ENCODE data around the gene APC. TPM values are rescaled to one million over a fixed set of nuclear protein-coding genes. Genes with fewer than 3 reads are reported as not detected.

APC gene
- total RNA-seq, 1 experiment from 2014 or later: 40.0 TPM

GRCh38 chr5:112763165-112763564 lies 25.5 kb downstream of the APC start:
- TF ChIP-seq ZNF219 (CRISPR knock-in tag; IDR thresholded peaks at IDR 0.05; ENCODE audit: borderline replicate concordance) (no peak), ERG (CRISPR knock-in tag; IDR thresholded peaks at IDR 0.05) (no peak), MAX (CRISPR knock-in tag; IDR thresholded peaks at IDR 0.05) (no peak), ATF1 (CRISPR knock-in tag; IDR thresholded peaks at IDR 0.05) (no peak), ZNF671 (CRISPR knock-in tag; IDR thresholded peaks at IDR 0.05) (no peak), ATF3 (CRISPR knock-in tag; conservative IDR thresholded peaks at IDR 0.05) (no peak), IRF2 (CRISPR knock-in tag; IDR thresholded peaks at IDR 0.05; ENCODE audit: borderline replicate concordance, low read depth) (no peak), NFATC4 (CRISPR knock-in tag; IDR thresholded peaks at IDR 0.05) (no peak)
- CTCF ChIA-PET: interaction anchor here (0.9 kb wide), 1 partner anchor 71 kb away, joined by 3 read pairs; no protein-coding TSS in a partner anchor
- Mint-ChIP-seq H3K36me3 (peaks cover 15% of the 10 kb centered on the region), H3K27me3 (ENCODE audit: low read depth) (no peaks in the 10 kb centered on the region), H3K9me3 (no peaks in the 10 kb centered on the region), H3K4me1 (no peaks in the 10 kb centered on the region), H3K4me3 (no peak overlapping the region), H3K27ac (no peak overlapping the region)
- no peak for ATAC-seq
- DNase-seq (ENCODE audit: low spot score): no peak
- POLR2A ChIA-PET: no interaction called here

GRCh38 chr5:112772124-112772523 lies 34.4 kb downstream of the APC start:
- no peak overlapping the region for H3K27ac Mint-ChIP-seq
- H3K27me3 Mint-ChIP-seq (ENCODE audit: low read depth): no peaks in the 10 kb centered on the region
- ChIA-PET CTCF (interaction anchor here (0.7 to 1.7 kb wide), 2 partner anchors 76 to 827 kb away, joined by 3 to 4 read pairs; no protein-coding TSS in a partner anchor), POLR2A (no interaction called here)
- no peak for DNase-seq (ENCODE audit: low spot score)
- no peaks in the 10 kb centered on the region for H3K4me1 Mint-ChIP-seq
- peaks cover 10% of the 10 kb centered on the region for H3K36me3 Mint-ChIP-seq
- H3K9me3 Mint-ChIP-seq: no peaks in the 10 kb centered on the region
- ATAC-seq: no peak
- H3K4me3 Mint-ChIP-seq: no peak overlapping the region
- no peak for TF ChIP-seq EMX1 (CRISPR knock-in tag; IDR thresholded peaks at IDR 0.05)
- no peak for TF ChIP-seq ZNF138 (CRISPR knock-in tag; conservative IDR thresholded peaks at IDR 0.05)
- TF ChIP-seq TEAD1 (CRISPR knock-in tag; IDR thresholded peaks at IDR 0.05): no peak
- no peak for TF ChIP-seq ZBTB43 (CRISPR knock-in tag; IDR thresholded peaks at IDR 0.05)
- no peak for TF ChIP-seq ZNF423 (CRISPR knock-in tag; IDR thresholded peaks at IDR 0.05)
- TF ChIP-seq NR2C2 (CRISPR knock-in tag; IDR thresholded peaks at IDR 0.05): no peak
- no peak for TF ChIP-seq ZNF263 (CRISPR knock-in tag; IDR thresholded peaks at IDR 0.05; ENCODE audit: low read depth)
- TF ChIP-seq STAT6 (CRISPR knock-in tag; conservative IDR thresholded peaks at IDR 0.05; ENCODE audit: low read depth): no peak

GRCh38 chr5:112776301-112776856 lies 38.7 kb downstream of the APC start:
- no peaks in the 10 kb centered on the region for H3K27me3 Mint-ChIP-seq (ENCODE audit: low read depth)
- H3K4me1 Mint-ChIP-seq: peaks cover 7% of the 10 kb centered on the region
- no peak for ATAC-seq
- peaks cover 13% of the 10 kb centered on the region for H3K36me3 Mint-ChIP-seq
- no peak overlapping the region for H3K4me3 Mint-ChIP-seq
- ChIA-PET POLR2A (no interaction called here), CTCF (interaction anchor here (1.7 kb wide), 1 partner anchor 72 kb away, joined by 5 read pairs; no protein-coding TSS in a partner anchor)
- H3K27ac Mint-ChIP-seq: no peak overlapping the region
- DNase-seq (ENCODE audit: low spot score): no peak
- no peaks in the 10 kb centered on the region for H3K9me3 Mint-ChIP-seq
- TF ChIP-seq EMX1 (CRISPR knock-in tag; IDR thresholded peaks at IDR 0.05): no peak
- TF ChIP-seq E2F4 (CRISPR knock-in tag; IDR thresholded peaks at IDR 0.05; ENCODE audit: borderline replicate concordance, low read depth): no peak
- no peak for TF ChIP-seq MYBL2 (CRISPR knock-in tag; IDR thresholded peaks at IDR 0.05)
- TF ChIP-seq JAZF1 (CRISPR knock-in tag; IDR thresholded peaks at IDR 0.05): no peak
- TF ChIP-seq GRHL2 (CRISPR knock-in tag; IDR thresholded peaks at IDR 0.05; ENCODE audit: insufficient replicate concordance, severe bottlenecking): no peak
- TF ChIP-seq OVOL2 (CRISPR knock-in tag; IDR thresholded peaks at IDR 0.05; ENCODE audit: borderline replicate concordance): no peak
- TF ChIP-seq ZNF671 (CRISPR knock-in tag; IDR thresholded peaks at IDR 0.05): no peak
- no peak for TF ChIP-seq RORB (CRISPR knock-in tag; IDR thresholded peaks at IDR 0.05)
- no peak for TF ChIP-seq PREB (CRISPR knock-in tag; IDR thresholded peaks at IDR 0.05; ENCODE audit: borderline replicate concordance)
- no peak for TF ChIP-seq ETV6 (CRISPR knock-in tag; IDR thresholded peaks at IDR 0.05)
- no peak for TF ChIP-seq ZNF416 (CRISPR knock-in tag; IDR thresholded peaks at IDR 0.05)
- TF ChIP-seq TEAD1 (CRISPR knock-in tag; IDR thresholded peaks at IDR 0.05): no peak
- no peak for TF ChIP-seq ZNF317 (CRISPR knock-in tag; IDR thresholded peaks at IDR 0.05; ENCODE audit: borderline replicate concordance, low read depth)

Measured in WTC11 (cell line).